Measurements from ENCODE around the gene MYO1F.

- TF ChIP-seq, protein P1, sequence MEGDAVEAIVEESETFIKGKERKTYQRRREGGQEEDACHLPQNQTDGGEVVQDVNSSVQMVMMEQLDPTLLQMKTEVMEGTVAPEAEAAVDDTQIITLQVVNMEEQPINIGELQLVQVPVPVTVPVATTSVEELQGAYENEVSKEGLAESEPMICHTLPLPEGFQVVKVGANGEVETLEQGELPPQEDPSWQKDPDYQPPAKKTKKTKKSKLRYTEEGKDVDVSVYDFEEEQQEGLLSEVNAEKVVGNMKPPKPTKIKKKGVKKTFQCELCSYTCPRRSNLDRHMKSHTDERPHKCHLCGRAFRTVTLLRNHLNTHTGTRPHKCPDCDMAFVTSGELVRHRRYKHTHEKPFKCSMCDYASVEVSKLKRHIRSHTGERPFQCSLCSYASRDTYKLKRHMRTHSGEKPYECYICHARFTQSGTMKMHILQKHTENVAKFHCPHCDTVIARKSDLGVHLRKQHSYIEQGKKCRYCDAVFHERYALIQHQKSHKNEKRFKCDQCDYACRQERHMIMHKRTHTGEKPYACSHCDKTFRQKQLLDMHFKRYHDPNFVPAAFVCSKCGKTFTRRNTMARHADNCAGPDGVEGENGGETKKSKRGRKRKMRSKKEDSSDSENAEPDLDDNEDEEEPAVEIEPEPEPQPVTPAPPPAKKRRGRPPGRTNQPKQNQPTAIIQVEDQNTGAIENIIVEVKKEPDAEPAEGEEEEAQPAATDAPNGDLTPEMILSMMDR (IDR thresholded peaks at IDR 0.05) = no peak
- TF ChIP-seq POLR2A (IDR thresholded peaks at IDR 0.05) (no peak), POLR2AphosphoS5 (IDR thresholded peaks at IDR 0.05) (no peak)
Observed at GRCh38 chr19:8501981-8502380, 75.3 kb downstream of the MYO1F start.
